Measurements from ENCODE around the gene IQCE. TPM values are rescaled to one million over a fixed set of nuclear protein-coding genes. Genes with fewer than 3 reads are reported as not detected.

Gene IQCE
- total RNA-seq, 1 experiment from 2014 or later: 13.4 TPM

GRCh38 chr7:2655870-2656614 is 97.3 kb downstream of the IQCE start:
- H3K36me3 ChIP-seq (ENCODE audit: control insufficient read depth, insufficient read depth, low read length): no peaks in the 10 kb centered on the region; the same call in none of the 2 replicates
- intact Hi-C loops (cut with micrococcal nuclease; ENCODE audit: unreplicated experiment): no loop called here
- H3K36me3 Mint-ChIP-seq (ENCODE audit: insufficient read depth, unreplicated experiment): peaks cover 6% of the 10 kb centered on the region
- no TSS peak for BruUV-seq (replicated peaks)
- H3K9me3 ChIP-seq: no peaks in the 10 kb centered on the region
- H3K4me1 ChIP-seq: no peaks in the 10 kb centered on the region
- DNase-seq: no peak
- no peaks in the 10 kb centered on the region for H3K27me3 ChIP-seq (replicated peaks; ENCODE audit: control insufficient read depth, insufficient read depth, low read length)
- POLR2A ChIA-PET: no interaction called here
- H3K4me1 Mint-ChIP-seq (ENCODE audit: low read depth, unreplicated experiment): no peaks in the 10 kb centered on the region
- no peak overlapping the region for H3K4me3 ChIP-seq (ENCODE audit: low read depth, low read length)
- CTCF ChIA-PET: no interaction called here
- H3K27ac Mint-ChIP-seq (ENCODE audit: unreplicated experiment): no peak overlapping the region
- H3K9me3 Mint-ChIP-seq (ENCODE audit: unreplicated experiment): no peaks in the 10 kb centered on the region
- H3K4me3 Mint-ChIP-seq (ENCODE audit: unreplicated experiment): no peak overlapping the region
- H3K27me3 Mint-ChIP-seq (ENCODE audit: insufficient read depth, unreplicated experiment): no peaks in the 10 kb centered on the region
- TF ChIP-seq CTCF (IDR thresholded peaks at IDR 0.05; ENCODE audit: insufficient read depth in 1 of 2, low read depth in 1 of 2, low read length in 1 of 2, severe bottlenecking in 1 of 2, unreplicated experiment in 1 of 2): no peak

- no peak for TF ChIP-seq CTCF (IDR thresholded peaks at IDR 0.05; ENCODE audit: insufficient read depth in 1 of 2, low read depth in 1 of 2, low read length in 1 of 2, severe bottlenecking in 1 of 2, unreplicated experiment in 1 of 2)
- no peak overlapping the region for H3K4me3 Mint-ChIP-seq (ENCODE audit: unreplicated experiment)
- ChIA-PET CTCF (no interaction called here), POLR2A (no interaction called here)
- no peaks in the 10 kb centered on the region; the same call in 1 of the 2 replicates for H3K36me3 ChIP-seq (ENCODE audit: control insufficient read depth, insufficient read depth, low read length)
- no peaks in the 10 kb centered on the region for H3K4me1 Mint-ChIP-seq (ENCODE audit: low read depth, unreplicated experiment)
- no TSS peak for BruUV-seq (replicated peaks)
- H3K27ac Mint-ChIP-seq (ENCODE audit: unreplicated experiment): no peak overlapping the region
- H3K27me3 ChIP-seq (replicated peaks; ENCODE audit: control insufficient read depth, insufficient read depth, low read length): no peaks in the 10 kb centered on the region
- H3K27me3 Mint-ChIP-seq (ENCODE audit: insufficient read depth, unreplicated experiment): no peaks in the 10 kb centered on the region
- H3K4me3 ChIP-seq (ENCODE audit: low read depth, low read length): no peak overlapping the region
- intact Hi-C loops (cut with micrococcal nuclease; ENCODE audit: unreplicated experiment): no loop called here
- H3K4me1 ChIP-seq: no peaks in the 10 kb centered on the region
- H3K9me3 ChIP-seq: no peaks in the 10 kb centered on the region
- peaks cover 6% of the 10 kb centered on the region for H3K36me3 Mint-ChIP-seq (ENCODE audit: insufficient read depth, unreplicated experiment)
- DNase-seq: no peak
- H3K9me3 Mint-ChIP-seq (ENCODE audit: unreplicated experiment): no peaks in the 10 kb centered on the region
These were observed 98.4 kb downstream of the IQCE start for GRCh38 chr7:2657208-2657607.

- DNase-seq: no peak
- no peak for TF ChIP-seq CTCF (IDR thresholded peaks at IDR 0.05; ENCODE audit: insufficient read depth in 1 of 2, low read depth in 1 of 2, low read length in 1 of 2, severe bottlenecking in 1 of 2, unreplicated experiment in 1 of 2)
- Mint-ChIP-seq H3K36me3 (ENCODE audit: insufficient read depth, unreplicated experiment) (peaks cover 6% of the 10 kb centered on the region), H3K27me3 (ENCODE audit: insufficient read depth, unreplicated experiment) (no peaks in the 10 kb centered on the region), H3K4me3 (ENCODE audit: unreplicated experiment) (no peak overlapping the region), H3K9me3 (ENCODE audit: unreplicated experiment) (no peaks in the 10 kb centered on the region), H3K4me1 (ENCODE audit: low read depth, unreplicated experiment) (no peaks in the 10 kb centered on the region), H3K27ac (ENCODE audit: unreplicated experiment) (no peak overlapping the region)
- Histone ChIP-seq H3K4me1 (no peaks in the 10 kb centered on the region), H3K9me3 (no peaks in the 10 kb centered on the region), H3K36me3 (ENCODE audit: control insufficient read depth, insufficient read depth, low read length) (no peaks in the 10 kb centered on the region; the same call in 1 of the 2 replicates), H3K27me3 (replicated peaks; ENCODE audit: control insufficient read depth, insufficient read depth, low read length) (no peaks in the 10 kb centered on the region), H3K4me3 (ENCODE audit: low read depth, low read length) (no peak overlapping the region)
- intact Hi-C loops (cut with micrococcal nuclease; ENCODE audit: unreplicated experiment): no loop called here
- ChIA-PET CTCF (interaction anchor here (0.8 to 2.1 kb wide), 2 partner anchors 12 to 13 kb away, joined by 3 to 5 read pairs; no protein-coding TSS in a partner anchor), POLR2A (no interaction called here)
- BruUV-seq (replicated peaks): no TSS peak
These were observed 99.3 kb downstream of the IQCE start for GRCh38 chr7:2657920-2658671.

Measured in Caco-2 (cell line).